Fibroblast of mammary gland (primary cell): ENCODE data around the gene ZNF22.

ENCODE experiments used
- DNase-seq: peaks from one replicate; pipeline ENCODE4 v3.0.0-alpha.2; 2010; ENCODE audit warnings: low read depth
- H3K4me3 ChIP-seq: 2 replicates; pipeline ENCODE4 v1.5.1; 2011; ENCODE audit warnings: low read depth, mild to moderate bottlenecking, low read length, moderate library complexity; ENCODE audit not compliant: control insufficient read depth
- TF ChIP-seq, protein P1 (sequence below): conservative IDR thresholded peaks from 2 replicates; pipeline ENCODE4 v1.5.1; 2011; ENCODE audit warnings: low read depth, low read length, inconsistent platforms; ENCODE audit not compliant: control insufficient read depth, insufficient read depth

Gene ZNF22

DNA sequence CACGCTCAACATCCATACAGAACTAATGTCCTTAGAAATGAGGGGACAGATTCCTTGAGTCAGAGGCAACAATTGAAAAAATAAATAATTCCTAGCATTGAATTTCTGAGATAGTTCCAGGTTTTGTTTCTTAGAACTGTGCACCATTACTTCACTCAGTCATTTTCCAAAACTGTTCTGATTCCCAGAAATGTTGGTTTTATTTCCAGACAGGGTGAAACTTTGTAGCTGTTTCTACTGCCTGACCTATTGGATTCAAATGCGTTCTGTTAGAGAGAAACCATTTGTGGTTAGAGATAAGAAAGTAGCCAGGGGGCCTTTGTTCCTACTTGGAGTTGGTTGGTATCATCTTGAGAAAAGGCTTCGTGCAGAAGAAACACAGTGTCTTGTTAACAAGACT, 14.1 kb upstream of the ZNF22 start:
- no peak overlapping the region for H3K4me3 ChIP-seq
- TF ChIP-seq, protein P1, sequence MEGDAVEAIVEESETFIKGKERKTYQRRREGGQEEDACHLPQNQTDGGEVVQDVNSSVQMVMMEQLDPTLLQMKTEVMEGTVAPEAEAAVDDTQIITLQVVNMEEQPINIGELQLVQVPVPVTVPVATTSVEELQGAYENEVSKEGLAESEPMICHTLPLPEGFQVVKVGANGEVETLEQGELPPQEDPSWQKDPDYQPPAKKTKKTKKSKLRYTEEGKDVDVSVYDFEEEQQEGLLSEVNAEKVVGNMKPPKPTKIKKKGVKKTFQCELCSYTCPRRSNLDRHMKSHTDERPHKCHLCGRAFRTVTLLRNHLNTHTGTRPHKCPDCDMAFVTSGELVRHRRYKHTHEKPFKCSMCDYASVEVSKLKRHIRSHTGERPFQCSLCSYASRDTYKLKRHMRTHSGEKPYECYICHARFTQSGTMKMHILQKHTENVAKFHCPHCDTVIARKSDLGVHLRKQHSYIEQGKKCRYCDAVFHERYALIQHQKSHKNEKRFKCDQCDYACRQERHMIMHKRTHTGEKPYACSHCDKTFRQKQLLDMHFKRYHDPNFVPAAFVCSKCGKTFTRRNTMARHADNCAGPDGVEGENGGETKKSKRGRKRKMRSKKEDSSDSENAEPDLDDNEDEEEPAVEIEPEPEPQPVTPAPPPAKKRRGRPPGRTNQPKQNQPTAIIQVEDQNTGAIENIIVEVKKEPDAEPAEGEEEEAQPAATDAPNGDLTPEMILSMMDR, result no peak
- DNase-seq, result no peak

DNA sequence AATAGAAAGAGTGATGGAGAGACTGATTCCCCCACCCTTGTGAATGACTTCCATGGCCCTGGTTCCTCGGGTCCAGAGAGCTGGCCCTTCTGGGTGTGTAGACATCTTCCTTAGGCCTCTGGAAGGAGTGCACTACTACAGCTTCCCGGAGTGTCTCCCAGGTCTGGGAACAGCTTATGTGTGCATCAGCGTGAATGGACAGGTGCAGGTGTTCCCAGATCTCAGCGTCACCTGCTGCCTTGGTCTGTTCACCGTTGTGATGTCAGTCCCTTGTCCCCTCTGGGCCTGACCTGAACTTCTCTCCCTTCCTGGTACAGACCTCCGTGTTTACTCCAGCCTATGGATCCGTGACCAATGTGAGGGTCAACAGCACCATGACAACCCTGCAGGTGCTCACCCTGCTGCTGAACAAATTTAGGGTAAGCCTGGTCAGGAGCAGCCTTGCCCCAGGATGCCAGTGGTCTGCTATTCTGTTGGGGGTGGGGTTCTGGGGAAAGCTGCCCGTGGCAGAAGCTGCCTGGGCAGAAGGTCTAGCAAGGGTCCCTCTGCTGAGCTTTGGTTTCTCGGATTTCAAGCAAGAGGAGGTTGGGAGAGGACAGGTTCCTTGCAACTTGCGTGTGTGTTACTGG, 11.7 kb upstream of the ZNF22 start:
- no peak overlapping the region for H3K4me3 ChIP-seq
- DNase-seq, result no peak
- TF ChIP-seq, protein P1, result no peak

DNA sequence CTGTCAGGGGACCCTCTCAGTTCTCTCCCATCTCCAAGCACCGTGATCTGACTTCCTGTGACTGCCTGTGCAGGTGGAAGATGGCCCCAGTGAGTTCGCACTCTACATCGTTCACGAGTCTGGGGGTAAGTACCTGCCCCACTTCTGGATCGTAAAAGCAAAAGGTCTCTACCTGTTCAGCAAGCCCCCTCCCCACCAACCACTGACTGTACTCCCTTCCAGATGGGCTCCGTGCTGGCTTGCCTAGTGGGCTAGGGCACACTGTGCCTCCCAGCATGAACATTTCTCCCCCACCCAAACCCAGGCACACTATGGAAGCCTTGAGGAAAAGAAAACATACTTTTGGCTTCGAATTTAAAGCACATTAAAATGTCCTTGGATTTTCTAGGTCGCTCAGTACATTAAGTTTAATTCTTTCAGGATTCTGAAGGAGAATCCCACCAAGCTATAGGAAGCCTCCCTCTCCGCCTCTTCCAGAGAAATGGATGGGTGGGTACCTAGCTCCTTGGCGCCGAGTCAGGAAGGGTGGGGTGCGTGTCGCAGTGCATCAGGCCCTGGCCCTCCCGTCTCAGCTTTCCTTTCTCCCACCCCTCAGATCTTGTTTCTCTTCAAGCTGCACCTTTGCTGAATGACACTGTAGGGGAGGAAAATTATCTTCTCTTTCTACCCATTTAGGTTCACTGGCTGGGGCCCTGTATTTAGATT, 11.0 kb upstream of the ZNF22 start:
- no peak for DNase-seq
- no peak overlapping the region for H3K4me3 ChIP-seq
- TF ChIP-seq, protein P1, result no peak

DNA sequence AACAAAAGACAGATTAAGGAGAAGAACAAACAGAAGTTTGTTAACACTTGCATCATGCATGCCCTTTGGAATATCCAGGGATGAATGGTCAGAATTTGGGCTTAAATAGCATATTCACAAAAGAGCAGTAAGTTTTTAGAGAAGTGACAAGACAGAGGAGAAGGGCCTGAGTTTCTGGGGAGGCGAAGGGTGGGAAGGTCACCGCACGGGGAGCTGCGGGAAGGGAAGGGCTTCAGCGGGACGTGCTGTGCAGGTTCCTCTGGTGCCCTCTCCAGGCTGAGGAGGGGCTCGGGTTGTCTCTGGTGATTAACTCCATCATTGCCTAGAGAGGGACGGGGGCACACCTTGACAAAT, 10.4 kb upstream of the ZNF22 start:
- H3K4me3 ChIP-seq, result no peak overlapping the region
- TF ChIP-seq, protein P1, result no peak
- no peak for DNase-seq

DNA sequence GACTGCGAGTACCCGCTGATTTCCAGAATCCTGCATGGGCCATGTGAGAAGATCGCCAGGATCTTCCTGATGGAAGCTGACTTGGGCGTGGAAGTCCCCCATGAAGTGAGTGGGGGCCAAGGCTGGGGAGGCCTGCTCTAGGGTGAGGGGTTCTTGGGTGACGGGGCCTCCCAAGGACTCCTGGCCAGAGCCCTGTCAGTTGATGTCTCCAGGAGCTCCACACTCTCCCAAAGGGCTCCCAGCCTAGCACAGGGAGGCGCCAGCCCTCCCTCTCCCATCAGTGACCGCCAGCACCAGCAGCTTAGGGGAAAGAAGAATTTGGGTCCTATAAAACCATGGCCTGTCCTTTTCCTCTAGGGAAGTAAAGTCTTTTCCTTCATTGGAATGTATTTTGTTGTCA, 9.8 kb upstream of the ZNF22 start:
- no peak overlapping the region for H3K4me3 ChIP-seq
- TF ChIP-seq, protein P1, result no peak

DNA sequence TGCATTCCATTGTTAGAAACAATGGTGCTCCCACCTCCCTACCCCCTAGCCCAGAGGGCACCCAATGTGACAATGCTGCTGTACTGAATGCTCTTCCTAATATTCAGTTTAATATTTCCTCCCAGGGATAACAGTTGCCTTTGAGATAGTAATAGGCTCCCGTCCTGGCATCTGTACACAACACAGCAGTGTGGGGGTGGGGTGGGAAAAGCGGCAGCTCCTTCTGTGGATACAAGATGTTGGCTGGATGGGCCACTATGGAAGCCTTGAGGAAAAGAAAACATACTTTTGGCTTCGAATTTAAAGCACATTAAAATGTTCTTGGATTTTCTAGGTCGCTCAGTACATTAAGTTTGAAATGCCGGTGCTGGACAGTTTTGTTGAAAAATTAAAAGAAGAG, 9.2 kb upstream of the ZNF22 start:
- TF ChIP-seq, protein P1, result no peak
- no peak for DNase-seq

More for the DNA sequence above, 9.8 kb upstream of the ZNF22 start:
- DNase-seq, result no peak

DNA sequence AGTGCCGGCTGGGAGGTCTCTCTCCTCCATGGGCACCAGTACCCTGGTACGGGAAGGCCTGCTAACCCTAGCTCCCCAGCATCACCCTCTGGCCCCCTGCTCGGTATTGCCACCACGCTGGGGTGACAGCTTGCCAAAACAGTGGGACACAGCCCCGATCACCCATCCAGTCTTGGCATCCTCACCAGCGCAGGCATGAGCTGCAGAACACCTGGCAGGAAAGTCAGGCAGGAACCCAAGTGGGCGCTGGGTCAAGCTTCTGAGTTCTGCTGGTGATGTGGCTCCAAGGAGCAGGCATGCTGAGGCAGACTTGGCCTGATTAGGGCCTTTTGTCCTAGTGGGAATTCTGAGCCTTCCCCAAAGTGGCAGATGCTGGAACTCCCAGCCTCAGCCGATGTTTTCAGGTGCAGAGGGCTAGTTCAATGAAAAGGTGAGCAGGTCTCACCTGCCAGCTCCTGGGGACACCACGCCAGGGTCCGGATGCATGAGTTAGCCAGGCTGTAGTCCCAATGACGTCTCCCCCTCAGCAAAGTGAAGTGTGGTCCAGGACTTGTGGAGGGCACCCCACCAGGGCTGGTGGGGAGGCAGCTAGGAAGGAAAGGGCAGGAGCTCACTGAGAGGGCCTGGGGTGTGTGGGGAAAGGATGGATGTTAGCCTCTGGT, 8.5 kb upstream of the ZNF22 start:
- TF ChIP-seq, protein P1, result no peak
- H3K4me3 ChIP-seq, result no peak overlapping the region
- no peak for DNase-seq

More for the DNA sequence above, 9.2 kb upstream of the ZNF22 start:
- no peak overlapping the region for H3K4me3 ChIP-seq
